ENCODE results near the gene CASP2.
A peak's percentile ranks its signal among the peaks of the same experiment; 100 is the strongest.
"Not testable (repeated sequence)": the region's sequence is repeated elsewhere in the genome, so short reads cannot be mapped to it uniquely, and the experiment has no call there.

CASP2 gene

GRCh38 chr7:143285806-143286521 is 2.2 kb upstream of the CASP2 start:
- H3K4me3 ChIP-seq (ENCODE audit: low read length): no peak overlapping the region

GRCh38 chr7:143286522-143286890 is 1.6 kb upstream of the CASP2 start:
- TF ChIP-seq CTCF (conservative IDR thresholded peaks at IDR 0.05; ENCODE audit: low read length): no peak
- H3K4me3 ChIP-seq (ENCODE audit: low read length): no peak overlapping the region
- no peak for DNase-seq (ENCODE audit: low read depth)

More at GRCh38 chr7:143285806-143286521, 2.2 kb upstream of the CASP2 start:
- no peak for DNase-seq (ENCODE audit: low read depth)
- no peak for TF ChIP-seq CTCF (conservative IDR thresholded peaks at IDR 0.05; ENCODE audit: low read length)

- TF ChIP-seq CTCF (conservative IDR thresholded peaks at IDR 0.05; ENCODE audit: low read length): no peak
- peak overlapping the region; percentile 57 for H3K4me3 ChIP-seq (ENCODE audit: low read length)
- no peak for DNase-seq (ENCODE audit: low read depth)
Observed at GRCh38 chr7:143287339-143287934, 714 bp upstream of the CASP2 start.

- peak overlapping the region; percentile 88 for H3K4me3 ChIP-seq (ENCODE audit: low read length)
- peak; percentile 34 for DNase-seq (ENCODE audit: low read depth)
- TF ChIP-seq CTCF (conservative IDR thresholded peaks at IDR 0.05; ENCODE audit: low read length): no peak
Observed at GRCh38 chr7:143288836-143289235, 685 bp downstream of the CASP2 start.

GRCh38 chr7:143289421-143289820 is 1.3 kb downstream of the CASP2 start:
- DNase-seq (ENCODE audit: low read depth): peak; percentile 4

GRCh38 chr7:143289888-143290287 is 1.7 kb downstream of the CASP2 start:
- H3K4me3 ChIP-seq (ENCODE audit: low read length): peak overlapping the region; percentile 88; the same call in 1 of the 2 replicates

More at GRCh38 chr7:143289421-143289820, 1.3 kb downstream of the CASP2 start:
- TF ChIP-seq CTCF (conservative IDR thresholded peaks at IDR 0.05; ENCODE audit: low read length): no peak
- peak overlapping the region; percentile 88 for H3K4me3 ChIP-seq (ENCODE audit: low read length)

GRCh38 chr7:143290293-143290692 is 2.1 kb downstream of the CASP2 start:
- DNase-seq (ENCODE audit: low read depth): no peak
- no peak for TF ChIP-seq CTCF (conservative IDR thresholded peaks at IDR 0.05; ENCODE audit: low read length)
- no peak overlapping the region for H3K4me3 ChIP-seq (ENCODE audit: low read length)

More at GRCh38 chr7:143289888-143290287, 1.7 kb downstream of the CASP2 start:
- DNase-seq (ENCODE audit: low read depth): not testable (repeated sequence)

Data from AG10803 (cell line).